AG09319 (cell line): ENCODE results near the gene RARA.

Experiments used
- DNase-seq: peaks from one replicate; pipeline ENCODE4 v3.0.0-alpha.2; 2010; ENCODE audit warnings: low read depth; ENCODE audit errors: extremely low read depth
- CTCF ChIP-seq: IDR thresholded peaks from 2 replicates; pipeline ENCODE4 v1.5.1; 2011; ENCODE audit warnings: low read depth, mild to moderate bottlenecking, inconsistent platforms, low read length, moderate library complexity

Gene RARA

GRCh38 chr17:40354221-40355122 is 45.5 kb downstream of the RARA start:
- no peak for TF ChIP-seq CTCF
- DNase-seq: no peak

GRCh38 chr17:40355123-40355803 is 46.3 kb downstream of the RARA start:
- peak; percentile 93 for TF ChIP-seq CTCF
- no peak for DNase-seq

- DNase-seq: no peak
- TF ChIP-seq CTCF: no peak
Measured at GRCh38 chr17:40355804-40356758, 47.1 kb downstream of the RARA start.

GRCh38 chr17:40356990-40357881 is 48.3 kb downstream of the RARA start:
- DNase-seq: no peak
- no peak for TF ChIP-seq CTCF

- peak; percentile 91 for TF ChIP-seq CTCF
- peak; percentile 59 for DNase-seq
Measured at GRCh38 chr17:40358323-40359038, 49.5 kb downstream of the RARA start.

GRCh38 chr17:40360091-40360490 is 51.1 kb downstream of the RARA start:
- no peak for TF ChIP-seq CTCF
- no peak for DNase-seq
